ENCODE measurements around the gene CYP19A1.

The CYP19A1 gene

GRCh38 chr15:51252671-51253070, 85.7 kb downstream of the CYP19A1 start:
- no peak for DNase-seq

GRCh38 chr15:51251556-51251955, 86.8 kb downstream of the CYP19A1 start:
- no peak for DNase-seq

- DNase-seq = no peak
These were observed 88.0 kb downstream of the CYP19A1 start for GRCh38 chr15:51250217-51251011.

GRCh38 chr15:51245628-51246027, 92.8 kb downstream of the CYP19A1 start:
- DNase-seq = no peak

- peak; percentile 53 for DNase-seq
These were observed 94.0 kb downstream of the CYP19A1 start for GRCh38 chr15:51244423-51244869.

- DNase-seq = peak; percentile 44
These were observed 94.6 kb downstream of the CYP19A1 start for GRCh38 chr15:51243774-51244173.

- no peak for DNase-seq
These were observed 98.3 kb downstream of the CYP19A1 start for GRCh38 chr15:51240066-51240465.

- DNase-seq = no peak
These were observed 100.6 kb downstream of the CYP19A1 start for GRCh38 chr15:51237816-51238215.

GRCh38 chr15:51234176-51234927, 104.0 kb downstream of the CYP19A1 start:
- DNase-seq = peak; percentile 43

GRCh38 chr15:51232581-51232980, 105.8 kb downstream of the CYP19A1 start:
- DNase-seq = peak; percentile 29

- DNase-seq = peak; percentile 57
These were observed 108.5 kb downstream of the CYP19A1 start for GRCh38 chr15:51229907-51230330.

GRCh38 chr15:51227940-51228732, 110.3 kb downstream of the CYP19A1 start:
- DNase-seq = peak; percentile 91

- DNase-seq = peak; percentile 24
These were observed 111.7 kb downstream of the CYP19A1 start for GRCh38 chr15:51226576-51227210.

- DNase-seq = peak; percentile 70
These were observed 114.0 kb downstream of the CYP19A1 start for GRCh38 chr15:51224428-51224827.

GRCh38 chr15:51223771-51224229, 114.6 kb downstream of the CYP19A1 start:
- peak; percentile 96 for DNase-seq

- peak; percentile 59 for DNase-seq
These were observed 120.0 kb downstream of the CYP19A1 start for GRCh38 chr15:51218299-51218938.

GRCh38 chr15:51212909-51213308, 125.5 kb downstream of the CYP19A1 start:
- no peak for DNase-seq

- DNase-seq = no peak
These were observed 126.2 kb downstream of the CYP19A1 start for GRCh38 chr15:51212239-51212638.

GRCh38 chr15:51205050-51205975, 133.1 kb downstream of the CYP19A1 start:
- no peak for DNase-seq

- DNase-seq = peak; percentile 93
These were observed 134.6 kb downstream of the CYP19A1 start for GRCh38 chr15:51203797-51204196.

- DNase-seq = no peak
These were observed 135.6 kb downstream of the CYP19A1 start for GRCh38 chr15:51202783-51203182.
